T follicular helper cell (primary cell): ENCODE measurements around the gene CARD14.

Experiments used
- DNase-seq: peaks from one replicate; pipeline ENCODE4 v3.0.0-alpha.2; 2020; ENCODE audit warnings: low read depth

CARD14 gene

GRCh38 chr17:80210348-80211108 lies 40.7 kb downstream of the CARD14 start:
- DNase-seq: no peak

DNA sequence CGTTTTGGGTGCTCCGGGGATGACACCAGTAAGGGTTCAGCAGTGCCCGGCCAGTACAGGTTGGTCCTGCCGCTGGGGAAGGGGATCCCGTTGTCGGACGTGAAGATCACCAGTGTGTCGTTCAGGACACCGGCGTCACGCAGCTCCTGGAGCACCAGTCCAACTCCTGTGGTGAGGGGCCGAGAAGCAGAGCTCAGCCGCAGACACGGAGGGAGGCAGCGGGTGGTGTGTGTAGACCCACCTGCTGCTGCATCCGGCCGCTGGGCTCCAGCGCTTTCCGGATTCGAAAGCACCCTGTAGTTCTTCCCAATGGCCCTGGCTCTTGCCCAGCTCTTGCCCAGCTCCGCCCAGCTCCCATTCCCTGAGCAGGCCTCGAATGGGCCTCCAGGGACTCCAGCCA lies 42.3 kb downstream of the CARD14 start:
- DNase-seq: no peak

DNA sequence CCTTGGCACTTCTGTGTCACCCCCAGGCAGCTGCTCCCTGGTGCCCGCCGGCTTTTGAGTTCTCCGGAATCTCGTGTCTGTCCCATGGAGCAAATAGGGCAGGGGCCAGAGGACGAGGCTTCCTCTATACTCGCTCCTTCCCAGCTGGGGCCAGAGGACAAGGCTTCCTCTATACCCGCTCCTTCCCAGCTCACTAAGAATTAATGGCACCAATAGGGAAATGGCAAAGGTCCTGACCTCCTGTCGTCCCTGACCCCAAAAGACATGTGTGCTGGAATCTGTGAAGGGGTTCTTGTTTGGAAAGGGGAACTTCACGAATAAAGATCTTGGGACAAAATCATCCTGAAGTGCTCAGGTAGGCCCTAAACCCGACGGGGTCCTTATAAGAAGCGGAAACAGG lies 42.7 kb downstream of the CARD14 start:
- no peak for DNase-seq

- no peak for DNase-seq
Measured at GRCh38 chr17:80212962-80213642, 43.3 kb downstream of the CARD14 start.

DNA sequence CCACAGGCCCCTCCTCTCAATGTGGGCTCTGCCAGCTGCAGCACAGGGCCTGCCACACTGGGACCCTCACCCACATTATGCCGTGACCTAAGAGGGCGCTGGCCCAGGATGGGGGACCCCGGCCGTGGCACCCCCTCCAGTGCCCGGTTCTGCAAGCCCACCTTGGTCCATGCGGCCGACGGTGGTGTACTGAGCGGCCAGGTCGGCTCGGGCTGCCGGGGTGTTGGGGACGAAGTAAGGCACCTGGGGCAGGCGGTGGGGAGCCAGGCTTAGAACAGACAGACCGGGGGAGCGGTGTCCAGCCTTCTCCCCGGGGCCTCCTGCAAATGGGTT lies 43.8 kb downstream of the CARD14 start:
- DNase-seq: no peak

DNA sequence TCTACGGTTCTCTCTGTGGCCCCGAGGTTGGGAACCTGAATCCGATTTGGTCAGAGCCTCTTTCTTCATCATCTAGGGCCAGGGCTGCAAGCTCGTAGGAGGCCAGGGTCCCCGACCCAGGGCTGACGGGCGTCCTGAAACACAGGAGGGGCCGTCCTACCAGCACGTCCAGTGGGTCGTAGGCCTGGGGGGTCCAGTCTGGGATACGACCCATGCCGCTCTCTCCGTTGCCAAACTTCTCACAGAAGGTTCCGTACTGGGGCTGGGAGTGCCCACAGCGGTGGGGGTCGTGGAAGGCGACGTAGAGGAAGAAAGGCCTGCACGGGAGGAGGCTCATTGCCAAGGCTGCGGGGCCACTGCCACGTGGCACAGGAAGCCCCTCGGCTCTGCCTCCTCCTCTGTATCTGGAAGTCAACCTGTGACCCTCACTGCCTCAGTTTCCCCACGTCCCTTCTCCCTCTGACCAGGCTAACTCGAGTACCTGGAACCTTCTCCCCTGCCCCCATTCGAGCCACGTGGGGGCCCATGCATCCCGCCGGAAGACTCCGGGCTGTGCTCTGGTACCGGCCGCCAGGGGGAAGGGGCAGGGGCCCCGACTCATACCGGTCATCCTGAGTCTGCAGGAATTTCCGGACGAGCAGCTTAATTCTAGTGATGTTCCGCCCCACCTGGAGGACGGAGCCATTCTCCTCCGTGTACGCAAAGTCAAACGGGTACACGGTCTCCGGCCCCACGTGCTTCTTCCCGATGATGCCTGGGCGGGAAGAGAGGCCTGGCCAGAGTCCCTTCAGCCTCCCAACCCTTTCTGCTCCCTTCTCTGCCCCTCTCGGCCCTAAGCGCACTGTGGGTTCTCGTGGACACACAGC lies 44.4 kb downstream of the CARD14 start:
- no peak for DNase-seq

GRCh38 chr17:80214878-80215210 lies 45.0 kb downstream of the CARD14 start:
- DNase-seq: no peak

DNA sequence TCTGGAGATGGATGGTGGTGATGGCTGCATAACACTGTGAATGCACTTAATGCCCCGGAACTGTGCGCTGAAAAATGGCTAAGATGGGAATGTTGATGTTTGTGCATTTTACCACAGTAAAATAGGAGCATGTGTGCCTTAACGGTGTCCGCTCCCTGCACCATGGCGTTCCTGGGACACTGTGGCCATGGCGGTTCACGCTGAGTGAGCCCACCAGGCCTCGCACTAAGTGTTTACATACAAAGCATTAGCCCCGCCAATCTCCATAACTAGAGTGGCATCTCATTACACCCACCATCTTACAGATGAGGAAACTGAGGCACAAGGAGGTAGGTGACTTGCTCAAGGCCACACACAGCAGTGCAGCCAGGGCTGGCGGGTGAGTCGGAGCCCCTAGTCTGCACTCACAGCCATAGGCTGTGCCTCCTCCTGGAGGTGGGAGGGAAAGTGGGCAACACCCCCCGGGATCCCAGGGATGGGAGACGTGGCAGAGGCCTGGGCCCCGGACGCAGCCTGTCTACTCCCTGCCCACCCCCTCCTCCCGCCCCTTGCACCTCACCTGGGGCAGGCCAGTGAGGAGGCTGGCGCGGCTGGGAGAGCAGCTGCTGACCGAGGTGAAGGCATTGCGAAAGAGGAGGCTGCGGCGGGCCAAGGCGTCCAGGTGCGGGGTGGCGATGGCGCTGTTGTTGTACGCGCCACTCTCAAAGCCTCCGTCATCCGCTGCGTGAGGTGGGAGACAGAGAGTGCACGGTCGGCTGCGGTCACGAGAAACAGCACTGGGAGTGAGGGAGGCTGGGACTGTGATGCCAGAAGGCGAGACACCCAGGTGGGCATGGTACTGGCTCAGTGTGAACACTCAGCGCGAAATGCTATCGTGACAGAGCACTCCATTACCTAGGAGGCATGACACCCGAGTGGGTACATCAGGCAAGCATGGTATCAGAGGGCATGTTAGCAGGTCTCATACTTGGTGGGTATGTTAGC lies 46.9 kb downstream of the CARD14 start:
- no peak for DNase-seq

GRCh38 chr17:80217703-80218362 lies 48.0 kb downstream of the CARD14 start:
- DNase-seq: no peak

DNA sequence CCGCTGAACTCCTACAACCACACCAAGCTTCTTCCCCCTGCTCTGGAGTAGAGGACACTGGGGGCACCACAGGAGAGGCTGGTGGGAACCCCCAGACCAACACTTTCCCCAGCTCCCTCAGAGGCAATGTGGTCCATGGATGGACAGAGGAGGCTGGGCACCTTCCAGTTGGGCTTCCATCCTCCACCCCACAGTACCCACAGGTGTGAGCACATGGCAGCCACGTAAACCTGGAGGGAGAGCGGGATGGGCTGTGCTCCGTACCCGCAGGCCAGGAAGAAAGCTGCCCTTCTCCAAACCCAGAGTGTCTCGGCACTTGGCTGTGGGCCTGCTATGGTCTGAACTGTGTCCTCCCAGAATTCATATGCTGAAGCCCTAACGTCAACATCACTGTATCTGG lies 48.6 kb downstream of the CARD14 start:
- DNase-seq: no peak

DNA sequence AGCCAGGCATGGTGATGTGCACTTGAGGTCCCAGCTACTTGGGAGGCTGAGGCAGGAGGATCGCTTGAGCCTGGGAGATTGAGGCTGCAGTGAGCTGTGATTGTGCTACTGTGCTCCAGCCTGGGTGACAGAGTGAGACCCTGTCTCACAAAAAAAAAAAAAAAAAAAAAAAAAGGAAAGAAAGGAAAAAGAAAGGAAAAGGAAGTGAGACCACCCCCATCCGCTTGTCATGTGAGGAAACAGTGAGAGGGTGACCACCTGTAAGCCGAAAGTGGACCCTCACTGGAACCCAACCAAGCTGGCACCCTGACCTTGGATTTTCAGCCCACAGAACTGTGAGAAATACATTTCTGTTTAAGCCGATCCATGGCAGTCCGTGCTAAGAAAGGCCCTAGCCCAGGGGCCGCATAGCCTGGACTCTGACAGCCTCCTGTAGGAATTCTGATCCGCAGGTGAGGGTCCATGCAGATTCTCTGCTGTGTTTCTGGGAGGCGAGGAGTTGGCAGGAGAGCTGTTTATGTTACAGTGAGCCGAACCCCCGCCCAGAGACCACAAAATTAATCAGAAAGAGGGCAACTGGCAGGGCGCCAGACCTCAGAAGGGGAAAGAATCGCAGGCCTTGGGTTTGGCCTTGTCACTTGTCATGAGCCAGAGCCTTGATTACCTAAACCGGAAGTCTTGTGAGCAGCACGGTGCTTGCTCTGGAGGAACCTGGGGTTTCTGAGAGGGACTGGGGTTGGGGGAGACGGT lies 49.4 kb downstream of the CARD14 start:
- DNase-seq: peak; percentile 87

DNA sequence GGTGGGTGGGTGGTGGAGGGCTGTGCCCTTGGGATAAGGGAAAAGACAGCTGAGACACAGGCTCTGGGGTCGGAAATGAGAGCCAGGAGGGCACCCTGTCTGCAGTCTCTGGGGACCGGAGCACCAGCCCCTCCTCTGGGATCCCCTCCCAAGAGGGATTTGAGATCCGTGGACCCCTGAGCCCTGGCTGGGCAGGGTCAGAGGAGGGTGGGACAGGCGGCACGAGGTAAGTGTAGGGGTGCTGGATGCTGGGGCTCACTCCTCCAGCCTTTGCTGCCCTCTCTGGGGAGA lies 49.9 kb downstream of the CARD14 start:
- no peak for DNase-seq

DNA sequence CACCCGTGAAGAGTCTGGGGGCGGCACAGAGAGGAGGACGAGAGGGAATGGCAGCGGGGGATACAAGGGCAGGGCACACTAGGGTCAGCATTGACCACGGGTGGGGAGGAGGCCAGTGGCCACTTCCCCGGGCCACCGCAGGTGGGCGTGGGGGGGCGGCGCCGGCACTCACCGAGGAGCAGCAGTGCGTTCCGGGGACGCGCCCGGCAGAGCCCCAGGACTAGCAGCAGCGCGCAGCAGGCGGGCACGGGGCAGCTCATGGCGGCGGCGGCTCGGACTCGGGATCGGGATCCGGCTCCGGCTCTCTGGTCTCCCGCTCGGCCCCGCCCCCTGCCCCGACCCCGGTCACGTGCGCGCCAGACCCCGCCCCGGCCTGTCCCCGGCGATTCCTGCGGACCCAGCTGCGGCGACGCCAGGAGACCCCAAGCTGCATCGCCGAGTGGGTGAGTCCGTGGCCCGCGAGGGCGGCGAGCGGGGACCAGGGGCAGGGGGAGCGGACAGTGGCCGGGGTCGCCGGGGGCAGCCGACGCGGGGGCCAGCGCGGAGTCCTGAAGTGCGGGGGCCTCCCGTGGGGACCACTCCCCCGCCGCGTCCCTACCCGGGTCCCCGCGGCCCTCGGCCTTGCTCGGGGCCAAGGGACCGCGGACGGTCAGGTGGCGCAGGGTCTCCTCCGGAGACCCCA lies 50.4 kb downstream of the CARD14 start, which contains the start of the genes SGSH and SLC26A11:
Gene SGSH (minus strand): TSS at position 280 of the 682 bp plus-strand sequence. CDS start 20 bp downstream, at position 260.
Gene SLC26A11 (plus strand): TSS at position 374 of the 682 bp plus-strand sequence. CDS start 1,134 bp downstream, outside the sequence.
- peak; percentile 30 for DNase-seq

GRCh38 chr17:80220736-80221215 lies 50.9 kb downstream of the CARD14 start:
- DNase-seq: no peak

GRCh38 chr17:80221351-80222105 lies 51.7 kb downstream of the CARD14 start:
- no peak for DNase-seq

DNA sequence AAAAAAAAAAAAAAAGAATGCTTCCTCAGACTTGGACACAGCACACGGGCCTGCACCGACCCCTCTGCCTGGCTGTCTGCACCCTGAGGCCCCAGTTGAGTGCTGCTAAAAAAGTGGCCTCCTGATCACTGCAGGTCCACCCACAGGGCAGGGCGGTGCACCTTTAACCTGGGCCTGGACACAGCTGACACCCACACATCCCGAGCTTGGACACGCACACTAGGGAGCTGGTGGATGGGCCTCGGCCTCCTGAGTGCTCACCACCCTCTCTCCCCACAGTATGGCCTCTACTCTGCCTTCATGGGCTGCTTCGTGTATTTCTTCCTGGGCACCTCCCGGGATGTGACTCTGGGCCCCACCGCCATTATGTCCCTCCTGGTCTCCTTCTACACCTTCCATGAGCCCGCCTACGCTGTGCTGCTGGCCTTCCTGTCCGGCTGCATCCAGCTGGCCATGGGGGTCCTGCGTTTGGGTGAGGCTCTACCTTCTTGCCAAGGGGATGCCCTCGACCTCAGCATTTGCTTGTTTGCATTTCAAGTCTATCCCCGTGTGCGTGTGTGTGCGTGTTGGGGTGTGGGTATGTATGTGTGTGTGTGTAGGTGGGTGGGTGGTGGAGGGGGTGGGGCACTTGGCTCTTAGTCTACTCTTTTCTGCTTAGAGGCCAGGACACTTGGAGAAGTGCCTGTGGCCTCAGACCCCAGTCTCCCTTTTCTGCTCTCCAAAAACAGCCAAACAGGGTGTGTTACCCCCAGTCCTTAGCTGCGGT lies 52.7 kb downstream of the CARD14 start:
- no peak for DNase-seq

DNA sequence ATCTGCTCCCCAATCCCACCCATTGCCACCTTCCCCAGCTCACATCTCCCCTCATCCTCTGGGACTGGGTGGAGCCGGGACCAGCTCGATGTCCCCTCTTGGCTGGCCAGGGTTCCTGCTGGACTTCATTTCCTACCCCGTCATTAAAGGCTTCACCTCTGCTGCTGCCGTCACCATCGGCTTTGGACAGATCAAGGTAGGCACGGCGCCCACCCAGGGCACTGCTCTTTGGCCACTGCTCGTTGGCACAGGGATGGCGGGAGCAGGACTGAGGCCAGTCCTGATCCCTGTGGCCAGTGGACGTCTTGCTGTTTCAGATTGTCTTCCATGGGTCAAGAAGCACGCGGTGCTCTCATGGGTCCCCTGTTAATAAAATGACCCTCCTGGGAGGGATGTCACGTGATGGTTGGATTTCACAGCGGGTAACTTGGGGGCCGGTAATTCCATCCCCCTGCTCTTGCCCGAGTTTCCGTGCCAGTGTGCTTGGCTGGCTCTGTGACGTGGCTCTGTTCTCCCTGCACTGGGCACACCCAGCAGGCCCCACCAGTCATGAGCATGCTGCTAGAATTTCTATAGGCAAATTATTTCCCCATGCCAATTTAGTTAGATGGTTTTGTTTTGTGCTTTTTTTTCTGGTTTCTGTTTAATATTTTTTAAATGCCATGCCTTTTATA lies 53.4 kb downstream of the CARD14 start:
- DNase-seq: no peak
